Measurements from ENCODE around the gene CCDC77.

- no peak for TF ChIP-seq GATA2 (IDR thresholded peaks at IDR 0.05; ENCODE audit: low read depth, low read length)
- TF ChIP-seq GATA3 (IDR thresholded peaks at IDR 0.05; ENCODE audit: low read depth, low read length): no peak
These were observed 63.2 kb downstream of the CCDC77 start for GRCh38 chr12:464484-465267.
